Fibroblast of lung (primary cell): ENCODE results near the gene TMEM178B. TPM values are rescaled to one million over a fixed set of nuclear protein-coding genes. Genes with fewer than 3 reads are reported as not detected.

Experiments used
- DNase-seq, 2 donors: peaks; one replicate each; pipeline versions ENCODE4 v3.0.0 to v3.0.0-alpha.2; 2010; ENCODE audit warnings: low read depth in 2 of 2
- H2AFZ ChIP-seq: 2 replicates; pipeline ENCODE4 v1.5.1; 2012; ENCODE audit warnings: low read length, control low read depth, inconsistent platforms
- H3K27ac ChIP-seq: 2 replicates; pipeline ENCODE4 v1.5.1; 2011; ENCODE audit warnings: low read length, control low read depth; ENCODE audit not compliant: insufficient read depth
- H3K27me3 ChIP-seq: 2 replicates; pipeline ENCODE4 v1.5.1; 2011; ENCODE audit warnings: mild to moderate bottlenecking, low read length; ENCODE audit not compliant: control insufficient read depth, insufficient read depth
- H3K36me3 ChIP-seq: 2 replicates; pipeline ENCODE4 v1.5.1; 2011; ENCODE audit warnings: low read length; ENCODE audit not compliant: control insufficient read depth, insufficient read depth
- H3K4me1 ChIP-seq: 2 replicates; pipeline ENCODE4 v1.5.1; 2011; ENCODE audit warnings: low read length; ENCODE audit not compliant: control insufficient read depth, insufficient read depth; ENCODE audit errors: extremely low read depth
- H3K4me2 ChIP-seq: 2 replicates; pipeline ENCODE4 v1.5.1; 2011; ENCODE audit warnings: low read length, control low read depth; ENCODE audit not compliant: insufficient read depth; ENCODE audit errors: extremely low read depth
- H3K4me3 ChIP-seq, 4 experiments: fragments of 200-600 bp in 1 of 4; sonication (generic) in 1 of 4; replicated peaks in 1 of 4; 2 replicates each; pipeline ENCODE4 v1.5.1; 2011 to 2016; ENCODE audit warnings: low read length in 4 of 4, low read depth in 3 of 4, mild to moderate bottlenecking in 3 of 4, control low read depth in 2 of 4, inconsistent platforms in 1 of 4, mixed read lengths in 1 of 4; ENCODE audit not compliant: insufficient read depth in 1 of 4; ENCODE audit errors: control extremely low read depth in 1 of 4
- H3K79me2 ChIP-seq: 2 replicates; pipeline ENCODE4 v1.5.1; 2012; ENCODE audit warnings: mild to moderate bottlenecking, low read length, inconsistent platforms; ENCODE audit not compliant: control insufficient read depth, insufficient read depth
- H3K9ac ChIP-seq: 2 replicates; pipeline ENCODE4 v1.5.1; 2011; ENCODE audit warnings: mild to moderate bottlenecking, low read length, control low read depth; ENCODE audit not compliant: insufficient read depth
- H3K9me3 ChIP-seq: 2 replicates; pipeline ENCODE4 v1.5.1; 2012; ENCODE audit warnings: low read depth, low read length; ENCODE audit not compliant: control insufficient read depth, insufficient read depth
- H4K20me1 ChIP-seq: 2 replicates; pipeline ENCODE4 v1.5.1; 2011; ENCODE audit warnings: low read length; ENCODE audit not compliant: control insufficient read depth, insufficient read depth; ENCODE audit errors: extremely low read depth
- CTCF ChIP-seq, 2 donors: IDR thresholded peaks in 1 of 2; conservative IDR thresholded peaks in 1 of 2; 1 replicate in 1 of 2; 2 replicates in 1 of 2; pipeline ENCODE4 v1.5.1; 2011 to 2012; ENCODE audit warnings: low read length in 2 of 2, control low read depth in 1 of 2, inconsistent platforms in 1 of 2, low read depth in 1 of 2, mild to moderate bottlenecking in 1 of 2
- EZH2 ChIP-seq: IDR thresholded peaks from 2 replicates; pipeline ENCODE4 v1.5.1; 2012; ENCODE audit warnings: low read length, control low read depth, mild to moderate bottlenecking; ENCODE audit errors: missing control alignments
- polyA plus RNA-seq, 2 donors: library from polyadenylated mRNA; depleted of rRNA in 1 of 2; stranded (reverse) in 1 of 2; unstranded in 1 of 2; fragments of >200 nt; gene quantifications; 2 replicates each; pipeline ENCODE4 v1.2.1, GENCODE V29; 2011 to 2012; ENCODE audit warnings: missing spikeins in 1 of 2
- total RNA-seq: library from RNA; depleted of rRNA; stranded (reverse); fragments of >200 nt; gene quantifications from 2 replicates; pipeline ENCODE4 v1.2.1, GENCODE V29; 2014

TMEM178B gene
- total and polyA plus RNA-seq, 2 donors (not counting 1 experiment from before 2014, with no cell fraction given), result under 0.01 to 0.14 TPM

GRCh38 chr7:141527076-141527475 lies 453.2 kb downstream of the TMEM178B start:
- H3K36me3 ChIP-seq, result no peaks in the 10 kb centered on the region
- no peaks in the 10 kb centered on the region for H3K79me2 ChIP-seq
- H3K9ac ChIP-seq, result no peak overlapping the region
- no peaks in the 10 kb centered on the region for H3K4me1 ChIP-seq
- H3K27me3 ChIP-seq, result no peaks in the 10 kb centered on the region
- no peak overlapping the region for H2AFZ ChIP-seq
- no peaks in the 10 kb centered on the region for H4K20me1 ChIP-seq
- no peak for DNase-seq
- no peak overlapping the region for H3K4me3 ChIP-seq
- TF ChIP-seq EZH2 (no peak), CTCF (conservative IDR thresholded peaks at IDR 0.05 in 1 of 2, IDR thresholded peaks at IDR 0.05 in 1 of 2; ENCODE audit: low read depth in 1 of 2, low read length in 2 of 2) (no peak)
- no peak overlapping the region for H3K4me2 ChIP-seq
- no peak overlapping the region for H3K27ac ChIP-seq
- H3K9me3 ChIP-seq, result no peaks in the 10 kb centered on the region

DNA sequence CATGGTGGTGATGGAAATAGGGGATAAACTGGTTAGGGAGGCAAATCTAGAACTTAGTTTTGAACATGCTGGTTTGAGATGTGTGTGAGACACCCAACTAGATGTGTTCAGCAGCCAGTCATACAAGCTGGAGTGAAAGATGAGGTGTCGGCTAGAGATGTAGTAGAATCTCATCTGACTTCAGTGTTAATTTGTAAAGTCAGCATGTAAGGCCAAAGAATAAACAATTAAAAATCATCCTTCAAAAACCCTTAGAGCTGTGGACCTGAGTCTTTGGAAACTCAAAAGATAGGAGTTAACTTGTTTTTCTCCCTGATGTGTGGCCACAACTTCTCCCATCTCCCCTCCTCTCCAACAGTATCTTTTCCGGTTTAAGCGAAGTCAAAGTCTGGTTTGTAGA lies 454.5 kb downstream of the TMEM178B start:
- H2AFZ ChIP-seq, result no peak overlapping the region
- H3K4me2 ChIP-seq, result no peak overlapping the region
- no peak overlapping the region for H3K4me3 ChIP-seq
- H3K79me2 ChIP-seq, result no peaks in the 10 kb centered on the region
- DNase-seq, result no peak
- no peak overlapping the region for H3K27ac ChIP-seq
- H4K20me1 ChIP-seq, result no peaks in the 10 kb centered on the region
- no peak overlapping the region for H3K9ac ChIP-seq
- no peaks in the 10 kb centered on the region for H3K36me3 ChIP-seq
- no peaks in the 10 kb centered on the region for H3K9me3 ChIP-seq
- no peaks in the 10 kb centered on the region for H3K27me3 ChIP-seq
- H3K4me1 ChIP-seq, result no peaks in the 10 kb centered on the region
- TF ChIP-seq CTCF (conservative IDR thresholded peaks at IDR 0.05 in 1 of 2, IDR thresholded peaks at IDR 0.05 in 1 of 2; ENCODE audit: low read depth in 1 of 2, low read length in 2 of 2) (no peak), EZH2 (no peak)

Other genes with a start within 250 kb of the TMEM178B start
- 21.3 and 23.1 TPM in 2 replicates for gene BRAF, start 149.1 kb upstream of the TMEM178B start, total RNA-seq
- gene BRAF, start 149.1 kb upstream of the TMEM178B start, polyA plus RNA-seq, result 10.9 and 21.1 TPM in 2 replicates
- gene MRPS33, start 59.1 kb upstream of the TMEM178B start, total RNA-seq, result 30.6 and 40.1 TPM in 2 replicates
- 64.8 and 73.6 TPM in 2 replicates for gene MRPS33, start 59.1 kb upstream of the TMEM178B start, polyA plus RNA-seq